HepG2 (cell line): ENCODE measurements around the gene AHSG. TPM values are rescaled to one million over a fixed set of nuclear protein-coding genes. Genes with fewer than 3 reads are reported as not detected.

ENCODE experiments used
- ARNT2 ChIP-seq: sonication (generic); formaldehyde crosslinking; IDR thresholded peaks from 2 replicates; pipeline ENCODE4 v1.8.0; 2022; ENCODE audit warnings: mild to moderate bottlenecking, low read depth, missing genetic modification reagents, moderate library complexity
- GMEB1 ChIP-seq: sonication (generic); formaldehyde crosslinking; IDR thresholded peaks from 2 replicates; pipeline ENCODE4 v1.5.1; 2020; ENCODE audit warnings: missing genetic modification reagents, mild to moderate bottlenecking, borderline replicate concordance
- HDAC1 ChIP-seq: sonication (generic); formaldehyde crosslinking; IDR thresholded peaks from 2 replicates; pipeline ENCODE4 v1.5.1; 2020; ENCODE audit warnings: mild to moderate bottlenecking, missing genetic modification reagents
- IRX3 ChIP-seq: sonication (generic); formaldehyde crosslinking; IDR thresholded peaks from 2 replicates; pipeline ENCODE4 v1.8.1; 2023; ENCODE audit warnings: mild to moderate bottlenecking, low read depth, missing genetic modification reagents, borderline replicate concordance
- JUN ChIP-seq: sonication (generic); formaldehyde crosslinking; IDR thresholded peaks from 2 replicates; pipeline ENCODE4 v1.4.0; 2020; ENCODE audit warnings: mild to moderate bottlenecking, missing genetic modification reagents
- JUND ChIP-seq: sonication (generic); formaldehyde crosslinking; IDR thresholded peaks from 2 replicates; pipeline ENCODE4 v1.8.0; 2022; ENCODE audit warnings: mild to moderate bottlenecking, missing genetic modification reagents
- MED1 ChIP-seq: sonication (generic); formaldehyde crosslinking; IDR thresholded peaks from 2 replicates; pipeline ENCODE4 v1.4.0; 2020; ENCODE audit warnings: missing genetic modification reagents
- MLLT10 ChIP-seq: sonication (generic); formaldehyde crosslinking; IDR thresholded peaks from 2 replicates; pipeline ENCODE4 v1.4.0; 2020; ENCODE audit warnings: missing genetic modification reagents
- NFATC3 ChIP-seq: sonication (generic); formaldehyde crosslinking; IDR thresholded peaks from 2 replicates; pipeline ENCODE4 v1.5.1; 2020; ENCODE audit warnings: mild to moderate bottlenecking, missing genetic modification reagents
- POGZ ChIP-seq: sonication (generic); formaldehyde crosslinking; IDR thresholded peaks from 2 replicates; pipeline ENCODE4 v1.4.0; 2020; ENCODE audit warnings: mild to moderate bottlenecking, missing genetic modification reagents
- SUZ12 ChIP-seq: fragments of 150-350 bp; IDR thresholded peaks from 2 replicates; pipeline ENCODE4 v1.6.1; 2014; ENCODE audit warnings: low read depth, low read length
- TARDBP ChIP-seq: sonication (generic); formaldehyde crosslinking; IDR thresholded peaks from 2 replicates; pipeline ENCODE4 v1.8.0; 2022; ENCODE audit warnings: mild to moderate bottlenecking, missing genetic modification reagents
- TEAD3 ChIP-seq: optimal IDR thresholded peaks from 2 replicates; pipeline ENCODE3; 2016; ENCODE audit warnings: borderline replicate concordance
- ZBTB38 ChIP-seq: sonication (generic); formaldehyde crosslinking; IDR thresholded peaks from 2 replicates; pipeline ENCODE4 v1.5.1; 2020; ENCODE audit warnings: mild to moderate bottlenecking, missing genetic modification reagents
- ZFY ChIP-seq: sonication (generic); formaldehyde crosslinking; IDR thresholded peaks from 2 replicates; pipeline ENCODE4 v1.4.0; 2020; ENCODE audit warnings: missing genetic modification reagents
- ZNF513 ChIP-seq: sonication (generic); formaldehyde crosslinking; conservative IDR thresholded peaks from 2 replicates; pipeline ENCODE4 v1.5.0; 2020; ENCODE audit warnings: missing genetic modification reagents
- ZNF570 ChIP-seq: sonication (generic); formaldehyde crosslinking; IDR thresholded peaks from 2 replicates; pipeline ENCODE4 v1.4.0; 2020; ENCODE audit warnings: mild to moderate bottlenecking, missing genetic modification reagents, borderline replicate concordance
- ZNF580 ChIP-seq: IDR thresholded peaks from 2 replicates; pipeline ENCODE4 v1.6.1; 2016; ENCODE audit warnings: low read depth, borderline replicate concordance
- ZNF598 ChIP-seq: sonication (generic); formaldehyde crosslinking; IDR thresholded peaks from 2 replicates; pipeline ENCODE4 v1.5.1; 2020; ENCODE audit warnings: mild to moderate bottlenecking, missing genetic modification reagents, borderline replicate concordance
- ZNF639 ChIP-seq: conservative IDR thresholded peaks from 2 replicates; pipeline ENCODE4 v1.6.1; 2018; ENCODE audit warnings: missing genetic modification reagents
- ZNF772 ChIP-seq: sonication (generic); formaldehyde crosslinking; IDR thresholded peaks from 2 replicates; pipeline ENCODE4 v1.5.0; 2020; ENCODE audit warnings: mild to moderate bottlenecking, missing genetic modification reagents
- polyA plus RNA-seq, 8 experiments: library from polyadenylated mRNA; depleted of rRNA in 3 of 8; stranded (reverse) in 7 of 8; unstranded in 1 of 8; fragments of >200 nt; fragmentation: Illumina TruSeq in 4 of 8; extraction: Trizol in 4 of 8; gene quantifications; 2 replicates each; pipeline versions ENCODE4 v1.2.1 to v1.2.3, GENCODE V29; 2011 to 2016; ENCODE audit warnings: low read depth in 4 of 8, missing spikeins in 1 of 8, mixed read lengths in 1 of 8; ENCODE audit not compliant: insufficient read depth in 1 of 8
- total RNA-seq, 5 experiments: library from RNA; depleted of rRNA; stranded (reverse); fragments of >200 nt; fragmentation: Illumina TruSeq; extraction: Trizol; gene quantifications; 2 replicates each; pipeline ENCODE4 v1.2.3, GENCODE V29; 2016; ENCODE audit warnings: low read depth in 1 of 5

Gene AHSG
- total and polyA plus RNA-seq, 2 of the 13 experiments (the other 11 are each of a cell fraction or from before 2014, with no cell fraction given) = 2,043 to 19,152 TPM

DNA sequence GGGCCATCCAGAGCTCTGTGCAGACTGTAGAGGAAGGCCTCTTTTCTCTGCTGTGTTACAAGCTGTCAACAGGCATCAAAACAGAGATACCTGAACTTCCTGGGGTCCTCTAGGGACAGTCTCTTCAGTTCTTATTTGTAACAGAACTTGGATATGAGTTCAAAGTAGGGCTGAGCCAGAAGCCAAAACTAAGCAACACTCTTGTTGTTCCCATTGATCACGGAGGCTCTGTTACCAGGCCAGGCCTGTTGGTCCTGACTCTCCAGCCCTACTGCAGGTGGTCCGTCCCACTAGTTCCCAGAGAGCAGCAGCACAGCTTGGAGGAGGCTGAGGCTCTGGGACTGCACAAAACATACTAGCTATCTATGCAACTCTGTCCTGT, 13.1 kb upstream of the AHSG start (continued):
- peak; percentile 23; the same call in 1 of the 2 replicates for TF ChIP-seq GMEB1 (CRISPR knock-in tag)
- TF ChIP-seq MED1 (CRISPR knock-in tag) = no peak
- peak; percentile 60; the same call in 1 of the 2 replicates for TF ChIP-seq ZBTB38 (CRISPR knock-in tag)
- no peak for TF ChIP-seq MLLT10 (CRISPR knock-in tag)
- no peak for TF ChIP-seq ZNF513 (CRISPR knock-in tag)
- TF ChIP-seq POGZ (CRISPR knock-in tag) = no peak
- no peak for TF ChIP-seq ZNF580 (CRISPR knock-in tag)
- TF ChIP-seq ZNF598 (CRISPR knock-in tag) = no peak
- TF ChIP-seq JUN = no peak
- no peak for TF ChIP-seq ZNF570 (CRISPR knock-in tag)
- TF ChIP-seq IRX3 = 0 out of 2 replicates have a peak, but pooled peaks have one; percentile 7
- TF ChIP-seq NFATC3 (CRISPR knock-in tag) = 0 out of 2 replicates have a peak, but pooled peaks have one; percentile 7
- TF ChIP-seq ZNF639 (CRISPR knock-in tag) = no peak
- no peak for TF ChIP-seq TEAD3 (CRISPR knock-in tag)
- no peak for TF ChIP-seq ARNT2 (CRISPR knock-in tag)
- no peak for TF ChIP-seq HDAC1
- no peak; the same call in 1 of the 2 replicates for TF ChIP-seq ZFY
- TF ChIP-seq ZNF772 (CRISPR knock-in tag) = no peak
- TF ChIP-seq TARDBP (CRISPR knock-in tag) = no peak; the same call in 1 of the 2 replicates
- TF ChIP-seq SUZ12 = no peak
- no peak for TF ChIP-seq JUND (CRISPR knock-in tag)
